GM23338 (cell line): ENCODE results near the gene KIAA1217. TPM values are rescaled to one million over a fixed set of nuclear protein-coding genes. Genes with fewer than 3 reads are reported as not detected.

Experiments
- ATAC-seq: fragments of 200-7000 bp; cut with Tn5 transposase; 3 replicates; pipeline ENCODE4 v1.9.1; 2020
- DNase-seq: peaks from one replicate; pipeline ENCODE4 v3.0.0-alpha.2; 2015; ENCODE audit warnings: low spot score
- H2AFZ ChIP-seq: fragments of 200-600 bp; sonication (generic); 2 replicates; pipeline ENCODE4 v1.8.0; 2016; ENCODE audit warnings: antibody characterized with exemption, mild to moderate bottlenecking, moderate library complexity
- H3F3A ChIP-seq: fragments of 200-600 bp; sonication (generic); replicated peaks from 2 replicates; pipeline ENCODE4 v1.8.0; 2017; ENCODE audit warnings: antibody characterized with exemption, mixed run types, low read depth
- H3K27ac ChIP-seq: fragments of 200-600 bp; sonication (generic); 2 replicates; pipeline ENCODE4 v1.6.1; 2016; ENCODE audit warnings: low read depth
- H3K27me3 ChIP-seq: fragments of 200-600 bp; sonication (generic); 2 replicates; pipeline ENCODE4 v1.8.0; 2016; ENCODE audit warnings: mild to moderate bottlenecking, mixed run types, moderate library complexity; ENCODE audit not compliant: insufficient read depth
- H3K36me3 ChIP-seq: fragments of 200-600 bp; sonication (generic); 2 replicates; pipeline ENCODE4 v1.8.0; 2016; ENCODE audit warnings: mild to moderate bottlenecking; ENCODE audit not compliant: insufficient read depth
- H3K4me1 ChIP-seq: fragments of 200-600 bp; sonication (generic); 2 replicates; pipeline ENCODE4 v1.8.0; 2016; ENCODE audit warnings: mild to moderate bottlenecking, moderate library complexity; ENCODE audit not compliant: insufficient read depth
- H3K4me2 ChIP-seq: fragments of 200-600 bp; sonication (generic); 2 replicates; pipeline ENCODE4 v1.7.1; 2017; ENCODE audit warnings: mixed run types
- H3K4me3 ChIP-seq: fragments of 200-600 bp; sonication (generic); 2 replicates; pipeline ENCODE4 v1.6.1; 2016; ENCODE audit warnings: mixed run types
- H3K79me2 ChIP-seq: fragments of 200-600 bp; sonication (generic); replicated peaks from 2 replicates; pipeline ENCODE4 v1.8.0; 2017; ENCODE audit warnings: mild to moderate bottlenecking; ENCODE audit not compliant: insufficient read depth
- H3K9me2 ChIP-seq: fragments of 200-600 bp; sonication (generic); 2 replicates; pipeline ENCODE4 v1.8.0; 2017; ENCODE audit not compliant: insufficient read depth
- H4K20me1 ChIP-seq: fragments of 200-600 bp; sonication (generic); replicated peaks from 2 replicates; pipeline ENCODE4 v1.8.0; 2017; ENCODE audit warnings: mild to moderate bottlenecking; ENCODE audit not compliant: insufficient read depth
- H3K27ac Mint-ChIP-seq: 2 replicates; pipeline ENCODE4 v1.8.0; 2020; ENCODE audit warnings: inconsistent platforms, mild to moderate bottlenecking, moderate library complexity, mixed read lengths
- H3K27me3 Mint-ChIP-seq: 3 replicates; pipeline ENCODE4 v1.8.0; 2022; ENCODE audit warnings: low read depth, mild to moderate bottlenecking, moderate library complexity, mixed read lengths, inconsistent platforms; ENCODE audit not compliant: insufficient read depth, poor library complexity
- H3K36me3 Mint-ChIP-seq: 3 replicates; pipeline ENCODE4 v1.8.0; 2021; ENCODE audit warnings: low read depth, mild to moderate bottlenecking, inconsistent platforms, moderate library complexity, mixed read lengths
- H3K4me1 Mint-ChIP-seq: 3 replicates; pipeline ENCODE4 v1.8.0; 2020; ENCODE audit warnings: mild to moderate bottlenecking, inconsistent platforms, mixed read lengths
- H3K4me3 Mint-ChIP-seq: 3 replicates; pipeline ENCODE4 v1.8.0; 2021; ENCODE audit warnings: moderate library complexity, mild to moderate bottlenecking, inconsistent platforms, mixed read lengths
- H3K9me3 Mint-ChIP-seq: 3 replicates; pipeline ENCODE4 v1.8.0; 2020; ENCODE audit warnings: moderate library complexity, mild to moderate bottlenecking, inconsistent platforms, mixed read lengths
- CREB1 ChIP-seq: fragments of 250-450 bp; sonication (Bioruptor Pico); IDR thresholded peaks from 2 replicates; pipeline ENCODE4 v1.5.0; 2020; ENCODE audit warnings: low read depth, mild to moderate bottlenecking, moderate library complexity
- EZH2 ChIP-seq: fragments of 200-600 bp; sonication (generic); IDR thresholded peaks from one replicate; pipeline ENCODE4 v1.8.0; 2017; ENCODE audit warnings: antibody characterized with exemption, mild to moderate bottlenecking, low read depth; ENCODE audit not compliant: unreplicated experiment
- EZH2phosphoT487 ChIP-seq: fragments of 200-600 bp; sonication (generic); IDR thresholded peaks from one replicate; pipeline ENCODE4 v1.8.1; 2018; ENCODE audit warnings: antibody characterized with exemption; ENCODE audit not compliant: unreplicated experiment
- NANOG ChIP-seq: IDR thresholded peaks from 2 replicates; pipeline ENCODE4 v1.6.1; 2016; ENCODE audit warnings: antibody characterized with exemption, borderline replicate concordance
- POLR2AphosphoS5 ChIP-seq: IDR thresholded peaks from 2 replicates; pipeline ENCODE4 v1.6.1; 2016; ENCODE audit warnings: antibody characterized with exemption, low read depth
- STAT1 ChIP-seq: IDR thresholded peaks from one replicate; pipeline ENCODE4 v1.6.1; 2016; ENCODE audit warnings: antibody characterized with exemption; ENCODE audit not compliant: unreplicated experiment
- ZNF331 ChIP-seq: fragments of 250-450 bp; sonication (Bioruptor Pico); IDR thresholded peaks from 2 replicates; pipeline ENCODE4 v1.5.0; 2020; ENCODE audit warnings: low read depth, mild to moderate bottlenecking, moderate library complexity
- polyA plus RNA-seq: library from polyadenylated mRNA; unstranded; fragments of >200 nt; fragmentation: Nextera tagmentation; extraction: Ambion mirVana; gene quantifications from 2 replicates; pipeline ENCODE4 v1.2.1, GENCODE V29; 2016
- total RNA-seq: library from RNA; depleted of rRNA; stranded (reverse); fragments of >200 nt; shearing (Covaris generic); gene quantifications from 2 replicates; pipeline ENCODE4 v1.2.3, GENCODE V29; 2014
- TF ChIP-seq, protein P1 (sequence below): IDR thresholded peaks from one replicate; pipeline ENCODE4 v1.6.1; 2018; ENCODE audit warnings: antibody characterized with exemption; ENCODE audit not compliant: unreplicated experiment
- TF ChIP-seq, protein P2 (sequence below), 2 experiments: fragments of 200-600 bp in 1 of 2; sonication (generic) in 1 of 2; conservative IDR thresholded peaks; 2 replicates each; pipeline versions ENCODE4 v1.5.1 to v1.6.1; 2016 to 2017; ENCODE audit warnings: antibody characterized with exemption in 2 of 2, low read depth in 2 of 2, mild to moderate bottlenecking in 2 of 2, moderate library complexity in 1 of 2
- TF ChIP-seq, protein P3 (sequence below): IDR thresholded peaks from 2 replicates; pipeline ENCODE4 v1.6.1; 2016; ENCODE audit warnings: antibody characterized with exemption
- TF ChIP-seq, protein P4 (sequence below): fragments of 250-450 bp; sonication (Bioruptor Pico); IDR thresholded peaks from 2 replicates; pipeline ENCODE4 v1.5.0; 2020; ENCODE audit warnings: mild to moderate bottlenecking, moderate library complexity

Gene KIAA1217
- total and polyA plus RNA-seq, 2 experiments from 2014 or later, result 6.4 to 9.1 TPM

DNA sequence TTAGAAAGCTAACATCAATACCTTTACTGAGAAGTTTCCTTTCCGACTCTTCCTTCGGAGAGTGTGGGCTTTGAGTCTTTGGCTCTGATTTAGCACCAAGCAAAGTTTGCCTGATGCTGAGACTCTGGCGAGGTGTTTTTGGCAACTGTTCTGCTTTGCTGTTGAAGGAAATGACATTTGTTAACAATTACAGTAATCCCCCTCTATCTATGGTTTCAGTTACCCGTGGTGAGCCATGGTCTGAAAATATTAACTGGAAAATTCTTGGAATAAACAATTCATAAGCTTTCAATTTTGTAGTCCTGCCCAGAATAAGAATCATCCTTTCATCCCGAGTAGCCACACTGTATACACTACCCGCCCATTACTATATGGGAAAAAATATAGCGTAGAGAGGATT, 388.5 kb downstream of the KIAA1217 start:
- H3K36me3 ChIP-seq, result peaks cover 11% of the 10 kb centered on the region
- no peak overlapping the region for H3K27ac Mint-ChIP-seq
- H3K9me2 ChIP-seq, result no peaks in the 10 kb centered on the region
- no peaks in the 10 kb centered on the region for H3K79me2 ChIP-seq
- no peaks in the 10 kb centered on the region for H4K20me1 ChIP-seq
- peaks cover 15% of the 10 kb centered on the region for H3K4me1 Mint-ChIP-seq
- no peak overlapping the region for H3K4me2 ChIP-seq
- H3K27ac ChIP-seq, result no peak overlapping the region
- H3K4me1 ChIP-seq, result no peaks in the 10 kb centered on the region
- no peaks in the 10 kb centered on the region for H3K9me3 Mint-ChIP-seq
- H3K27me3 ChIP-seq, result no peaks in the 10 kb centered on the region
- DNase-seq, result no peak
- H3F3A ChIP-seq, result no peaks in the 10 kb centered on the region
- no peak overlapping the region for H3K4me3 Mint-ChIP-seq
- H3K36me3 Mint-ChIP-seq, result peaks cover 7% of the 10 kb centered on the region; the same call in 2 of the 3 replicates
- no peaks in the 10 kb centered on the region for H3K27me3 Mint-ChIP-seq
- H2AFZ ChIP-seq, result no peak overlapping the region
- H3K4me3 ChIP-seq, result no peak overlapping the region
- TF ChIP-seq ZNF331 (CRISPR knock-in tag) (no peak), EZH2phosphoT487 (no peak), NANOG (no peak), POLR2AphosphoS5 (no peak), EZH2 (no peak), CREB1 (CRISPR knock-in tag) (no peak), STAT1 (no peak)
- TF ChIP-seq, protein P1, sequence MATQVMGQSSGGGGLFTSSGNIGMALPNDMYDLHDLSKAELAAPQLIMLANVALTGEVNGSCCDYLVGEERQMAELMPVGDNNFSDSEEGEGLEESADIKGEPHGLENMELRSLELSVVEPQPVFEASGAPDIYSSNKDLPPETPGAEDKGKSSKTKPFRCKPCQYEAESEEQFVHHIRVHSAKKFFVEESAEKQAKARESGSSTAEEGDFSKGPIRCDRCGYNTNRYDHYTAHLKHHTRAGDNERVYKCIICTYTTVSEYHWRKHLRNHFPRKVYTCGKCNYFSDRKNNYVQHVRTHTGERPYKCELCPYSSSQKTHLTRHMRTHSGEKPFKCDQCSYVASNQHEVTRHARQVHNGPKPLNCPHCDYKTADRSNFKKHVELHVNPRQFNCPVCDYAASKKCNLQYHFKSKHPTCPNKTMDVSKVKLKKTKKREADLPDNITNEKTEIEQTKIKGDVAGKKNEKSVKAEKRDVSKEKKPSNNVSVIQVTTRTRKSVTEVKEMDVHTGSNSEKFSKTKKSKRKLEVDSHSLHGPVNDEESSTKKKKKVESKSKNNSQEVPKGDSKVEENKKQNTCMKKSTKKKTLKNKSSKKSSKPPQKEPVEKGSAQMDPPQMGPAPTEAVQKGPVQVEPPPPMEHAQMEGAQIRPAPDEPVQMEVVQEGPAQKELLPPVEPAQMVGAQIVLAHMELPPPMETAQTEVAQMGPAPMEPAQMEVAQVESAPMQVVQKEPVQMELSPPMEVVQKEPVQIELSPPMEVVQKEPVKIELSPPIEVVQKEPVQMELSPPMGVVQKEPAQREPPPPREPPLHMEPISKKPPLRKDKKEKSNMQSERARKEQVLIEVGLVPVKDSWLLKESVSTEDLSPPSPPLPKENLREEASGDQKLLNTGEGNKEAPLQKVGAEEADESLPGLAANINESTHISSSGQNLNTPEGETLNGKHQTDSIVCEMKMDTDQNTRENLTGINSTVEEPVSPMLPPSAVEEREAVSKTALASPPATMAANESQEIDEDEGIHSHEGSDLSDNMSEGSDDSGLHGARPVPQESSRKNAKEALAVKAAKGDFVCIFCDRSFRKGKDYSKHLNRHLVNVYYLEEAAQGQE, result no peak
- TF ChIP-seq, protein P2, sequence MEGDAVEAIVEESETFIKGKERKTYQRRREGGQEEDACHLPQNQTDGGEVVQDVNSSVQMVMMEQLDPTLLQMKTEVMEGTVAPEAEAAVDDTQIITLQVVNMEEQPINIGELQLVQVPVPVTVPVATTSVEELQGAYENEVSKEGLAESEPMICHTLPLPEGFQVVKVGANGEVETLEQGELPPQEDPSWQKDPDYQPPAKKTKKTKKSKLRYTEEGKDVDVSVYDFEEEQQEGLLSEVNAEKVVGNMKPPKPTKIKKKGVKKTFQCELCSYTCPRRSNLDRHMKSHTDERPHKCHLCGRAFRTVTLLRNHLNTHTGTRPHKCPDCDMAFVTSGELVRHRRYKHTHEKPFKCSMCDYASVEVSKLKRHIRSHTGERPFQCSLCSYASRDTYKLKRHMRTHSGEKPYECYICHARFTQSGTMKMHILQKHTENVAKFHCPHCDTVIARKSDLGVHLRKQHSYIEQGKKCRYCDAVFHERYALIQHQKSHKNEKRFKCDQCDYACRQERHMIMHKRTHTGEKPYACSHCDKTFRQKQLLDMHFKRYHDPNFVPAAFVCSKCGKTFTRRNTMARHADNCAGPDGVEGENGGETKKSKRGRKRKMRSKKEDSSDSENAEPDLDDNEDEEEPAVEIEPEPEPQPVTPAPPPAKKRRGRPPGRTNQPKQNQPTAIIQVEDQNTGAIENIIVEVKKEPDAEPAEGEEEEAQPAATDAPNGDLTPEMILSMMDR (conservative IDR thresholded peaks at IDR 0.05; ENCODE audit: low read depth in 2 of 2), result no peak
- TF ChIP-seq, protein P3, sequence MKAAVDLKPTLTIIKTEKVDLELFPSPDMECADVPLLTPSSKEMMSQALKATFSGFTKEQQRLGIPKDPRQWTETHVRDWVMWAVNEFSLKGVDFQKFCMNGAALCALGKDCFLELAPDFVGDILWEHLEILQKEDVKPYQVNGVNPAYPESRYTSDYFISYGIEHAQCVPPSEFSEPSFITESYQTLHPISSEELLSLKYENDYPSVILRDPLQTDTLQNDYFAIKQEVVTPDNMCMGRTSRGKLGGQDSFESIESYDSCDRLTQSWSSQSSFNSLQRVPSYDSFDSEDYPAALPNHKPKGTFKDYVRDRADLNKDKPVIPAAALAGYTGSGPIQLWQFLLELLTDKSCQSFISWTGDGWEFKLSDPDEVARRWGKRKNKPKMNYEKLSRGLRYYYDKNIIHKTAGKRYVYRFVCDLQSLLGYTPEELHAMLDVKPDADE, result no peak
- TF ChIP-seq, protein P4, sequence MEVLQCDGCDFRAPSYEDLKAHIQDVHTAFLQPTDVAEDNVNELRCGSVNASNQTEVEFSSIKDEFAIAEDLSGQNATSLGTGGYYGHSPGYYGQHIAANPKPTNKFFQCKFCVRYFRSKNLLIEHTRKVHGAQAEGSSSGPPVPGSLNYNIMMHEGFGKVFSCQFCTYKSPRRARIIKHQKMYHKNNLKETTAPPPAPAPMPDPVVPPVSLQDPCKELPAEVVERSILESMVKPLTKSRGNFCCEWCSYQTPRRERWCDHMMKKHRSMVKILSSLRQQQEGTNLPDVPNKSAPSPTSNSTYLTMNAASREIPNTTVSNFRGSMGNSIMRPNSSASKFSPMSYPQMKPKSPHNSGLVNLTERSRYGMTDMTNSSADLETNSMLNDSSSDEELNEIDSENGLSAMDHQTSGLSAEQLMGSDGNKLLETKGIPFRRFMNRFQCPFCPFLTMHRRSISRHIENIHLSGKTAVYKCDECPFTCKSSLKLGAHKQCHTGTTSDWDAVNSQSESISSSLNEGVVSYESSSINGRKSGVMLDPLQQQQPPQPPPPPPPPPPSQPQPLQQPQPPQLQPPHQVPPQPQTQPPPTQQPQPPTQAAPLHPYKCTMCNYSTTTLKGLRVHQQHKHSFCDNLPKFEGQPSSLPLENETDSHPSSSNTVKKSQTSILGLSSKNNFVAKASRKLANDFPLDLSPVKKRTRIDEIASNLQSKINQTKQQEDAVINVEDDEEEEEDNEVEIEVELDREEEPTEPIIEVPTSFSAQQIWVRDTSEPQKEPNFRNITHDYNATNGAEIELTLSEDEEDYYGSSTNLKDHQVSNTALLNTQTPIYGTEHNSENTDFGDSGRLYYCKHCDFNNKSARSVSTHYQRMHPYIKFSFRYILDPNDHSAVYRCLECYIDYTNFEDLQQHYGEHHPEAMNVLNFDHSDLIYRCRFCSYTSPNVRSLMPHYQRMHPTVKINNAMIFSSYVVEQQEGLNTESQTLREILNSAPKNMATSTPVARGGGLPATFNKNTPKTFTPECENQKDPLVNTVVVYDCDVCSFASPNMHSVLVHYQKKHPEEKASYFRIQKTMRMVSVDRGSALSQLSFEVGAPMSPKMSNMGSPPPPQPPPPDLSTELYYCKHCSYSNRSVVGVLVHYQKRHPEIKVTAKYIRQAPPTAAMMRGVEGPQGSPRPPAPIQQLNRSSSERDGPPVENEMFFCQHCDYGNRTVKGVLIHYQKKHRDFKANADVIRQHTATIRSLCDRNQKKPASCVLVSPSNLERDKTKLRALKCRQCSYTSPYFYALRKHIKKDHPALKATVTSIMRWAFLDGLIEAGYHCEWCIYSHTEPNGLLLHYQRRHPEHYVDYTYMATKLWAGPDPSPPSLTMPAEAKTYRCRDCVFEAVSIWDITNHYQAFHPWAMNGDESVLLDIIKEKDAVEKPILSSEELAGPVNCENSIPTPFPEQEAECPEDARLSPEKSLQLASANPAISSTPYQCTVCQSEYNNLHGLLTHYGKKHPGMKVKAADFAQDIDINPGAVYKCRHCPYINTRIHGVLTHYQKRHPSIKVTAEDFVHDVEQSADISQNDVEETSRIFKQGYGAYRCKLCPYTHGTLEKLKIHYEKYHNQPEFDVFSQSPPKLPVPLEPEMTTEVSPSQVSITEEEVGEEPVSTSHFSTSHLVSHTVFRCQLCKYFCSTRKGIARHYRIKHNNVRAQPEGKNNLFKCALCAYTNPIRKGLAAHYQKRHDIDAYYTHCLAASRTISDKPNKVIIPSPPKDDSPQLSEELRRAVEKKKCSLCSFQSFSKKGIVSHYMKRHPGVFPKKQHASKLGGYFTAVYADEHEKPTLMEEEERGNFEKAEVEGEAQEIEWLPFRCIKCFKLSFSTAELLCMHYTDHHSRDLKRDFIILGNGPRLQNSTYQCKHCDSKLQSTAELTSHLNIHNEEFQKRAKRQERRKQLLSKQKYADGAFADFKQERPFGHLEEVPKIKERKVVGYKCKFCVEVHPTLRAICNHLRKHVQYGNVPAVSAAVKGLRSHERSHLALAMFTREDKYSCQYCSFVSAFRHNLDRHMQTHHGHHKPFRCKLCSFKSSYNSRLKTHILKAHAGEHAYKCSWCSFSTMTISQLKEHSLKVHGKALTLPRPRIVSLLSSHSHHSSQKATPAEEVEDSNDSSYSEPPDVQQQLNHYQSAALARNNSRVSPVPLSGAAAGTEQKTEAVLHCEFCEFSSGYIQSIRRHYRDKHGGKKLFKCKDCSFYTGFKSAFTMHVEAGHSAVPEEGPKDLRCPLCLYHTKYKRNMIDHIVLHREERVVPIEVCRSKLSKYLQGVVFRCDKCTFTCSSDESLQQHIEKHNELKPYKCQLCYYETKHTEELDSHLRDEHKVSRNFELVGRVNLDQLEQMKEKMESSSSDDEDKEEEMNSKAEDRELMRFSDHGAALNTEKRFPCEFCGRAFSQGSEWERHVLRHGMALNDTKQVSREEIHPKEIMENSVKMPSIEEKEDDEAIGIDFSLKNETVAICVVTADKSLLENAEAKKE (CRISPR knock-in tag), result no peak
- ATAC-seq, result no peak
